Neutrophil (primary cell): ENCODE measurements around the gene SCG2.

Source experiments
- H3K27ac ChIP-seq: fragments of 200-600 bp; sonication (generic); 2 replicates; pipeline ENCODE4 v1.5.1; 2016; ENCODE audit warnings: mild to moderate bottlenecking, moderate library complexity
- H3K27me3 ChIP-seq: fragments of 200-600 bp; sonication (generic); 2 replicates; pipeline ENCODE4 v1.6.0; 2016; ENCODE audit warnings: mild to moderate bottlenecking
- H3K36me3 ChIP-seq: fragments of 200-600 bp; sonication (generic); 2 replicates; pipeline ENCODE4 v1.5.1; 2017
- H3K4me1 ChIP-seq, 2 experiments: fragments of 200-600 bp in 1 of 2; sonication (generic) in 1 of 2; 1 replicate in 1 of 2; 2 replicates in 1 of 2; pipeline versions ENCODE4 v1.5.1 to v1.6.1; 2013 to 2016; ENCODE audit warnings: low read depth in 1 of 2, low read length in 1 of 2, mild to moderate bottlenecking in 1 of 2, moderate library complexity in 1 of 2; ENCODE audit not compliant: control insufficient read depth in 1 of 2, insufficient read depth in 1 of 2
- H3K4me3 ChIP-seq, 2 experiments: fragments of 200-600 bp in 1 of 2; sonication (generic) in 1 of 2; 1 replicate in 1 of 2; 2 replicates in 1 of 2; pipeline ENCODE4 v1.5.1; 2013 to 2016; ENCODE audit warnings: low read depth in 1 of 2, low read length in 1 of 2, mild to moderate bottlenecking in 1 of 2, moderate library complexity in 1 of 2
- H3K9me3 ChIP-seq: fragments of 200-600 bp; sonication (generic); 2 replicates; pipeline ENCODE4 v1.5.1; 2016
- CTCF ChIP-seq: fragments of 200-600 bp; sonication (generic); IDR thresholded peaks from 2 replicates; pipeline ENCODE4 v1.5.1; 2016; ENCODE audit warnings: antibody characterized with exemption

SCG2 gene

GRCh38 chr2:223611061-223611460, 8.9 kb upstream of the SCG2 start:
- TF ChIP-seq CTCF, result no peak
- H3K36me3 ChIP-seq, result no peaks in the 10 kb centered on the region

GRCh38 chr2:223607476-223607875, 5.3 kb upstream of the SCG2 start:
- Histone ChIP-seq H3K4me3 (no peak overlapping the region), H3K27me3 (peaks cover 74% of the 10 kb centered on the region), H3K27ac (no peak overlapping the region), H3K4me1 (no peaks in the 10 kb centered on the region), H3K36me3 (no peaks in the 10 kb centered on the region), H3K9me3 (no peaks in the 10 kb centered on the region)
- TF ChIP-seq CTCF, result no peak

More at GRCh38 chr2:223611061-223611460, 8.9 kb upstream of the SCG2 start:
- H3K4me3 ChIP-seq, result no peak overlapping the region
- peaks cover 80% of the 10 kb centered on the region for H3K27me3 ChIP-seq
- H3K27ac ChIP-seq, result no peak overlapping the region
- no peaks in the 10 kb centered on the region for H3K9me3 ChIP-seq
- H3K4me1 ChIP-seq, result peaks cover 3 to 6% of the 10 kb centered on the region in 2 experiments

- Histone ChIP-seq H3K27ac (no peak overlapping the region), H3K4me3 (no peak overlapping the region), H3K9me3 (no peaks in the 10 kb centered on the region), H3K36me3 (no peaks in the 10 kb centered on the region), H3K27me3 (peaks cover 72% of the 10 kb centered on the region), H3K4me1 (peaks cover 0 to 3% of the 10 kb centered on the region in 2 experiments)
- TF ChIP-seq CTCF, result no peak
Measured at GRCh38 chr2:223606946-223607345, 4.8 kb upstream of the SCG2 start.

GRCh38 chr2:223604231-223604630, 2.1 kb upstream of the SCG2 start:
- peaks cover 0 to 3% of the 10 kb centered on the region in 2 experiments for H3K4me1 ChIP-seq
- H3K27ac ChIP-seq, result no peak overlapping the region
- no peaks in the 10 kb centered on the region for H3K36me3 ChIP-seq
- no peak overlapping the region for H3K4me3 ChIP-seq
- no peak for TF ChIP-seq CTCF
- no peaks in the 10 kb centered on the region for H3K9me3 ChIP-seq
- H3K27me3 ChIP-seq, result peaks cover 82% of the 10 kb centered on the region

GRCh38 chr2:223602972-223603371, 811 bp upstream of the SCG2 start:
- H3K9me3 ChIP-seq, result no peaks in the 10 kb centered on the region
- H3K27ac ChIP-seq, result no peak overlapping the region
- H3K4me1 ChIP-seq, result peaks cover 0 to 3% of the 10 kb centered on the region in 2 experiments
- no peaks in the 10 kb centered on the region for H3K36me3 ChIP-seq
- TF ChIP-seq CTCF, result no peak
- H3K27me3 ChIP-seq, result peaks cover 90% of the 10 kb centered on the region
- H3K4me3 ChIP-seq, result no peak overlapping the region

- Histone ChIP-seq H3K27me3 (peaks cover 77% of the 10 kb centered on the region), H3K27ac (no peak overlapping the region), H3K4me3 (no peak overlapping the region), H3K4me1 (peaks cover 0 to 3% of the 10 kb centered on the region in 2 experiments), H3K36me3 (no peaks in the 10 kb centered on the region), H3K9me3 (no peaks in the 10 kb centered on the region)
- no peak for TF ChIP-seq CTCF
Measured at GRCh38 chr2:223601018-223601417, 1.1 kb downstream of the SCG2 start.
